BLaER1 (cell line): ENCODE measurements around the gene PDZD7.

Experiments used
- H3K27ac ChIP-seq: shearing (Covaris generic); formaldehyde crosslinking; 2 replicates; pipeline ENCODE4 v1.8.1; 2022
- H3K27me3 ChIP-seq: shearing (Covaris generic); formaldehyde crosslinking; 2 replicates; pipeline ENCODE4 v1.8.1; 2022
- H3K36me3 ChIP-seq: shearing (Covaris generic); formaldehyde crosslinking; 2 replicates; pipeline ENCODE4 v1.8.1; 2022
- H3K4me1 ChIP-seq: shearing (Covaris generic); formaldehyde crosslinking; 2 replicates; pipeline ENCODE4 v1.8.1; 2022
- H3K4me2 ChIP-seq: shearing (Covaris generic); formaldehyde crosslinking; 2 replicates; pipeline ENCODE4 v1.8.1; 2022
- H3K4me3 ChIP-seq: shearing (Covaris generic); formaldehyde crosslinking; 2 replicates; pipeline ENCODE4 v1.8.1; 2022
- H3K9ac ChIP-seq: shearing (Covaris generic); formaldehyde crosslinking; 2 replicates; pipeline ENCODE4 v1.8.1; 2022
- H3K9me3 ChIP-seq: shearing (Covaris generic); formaldehyde crosslinking; 2 replicates; pipeline ENCODE4 v1.8.1; 2022
- H4K20me1 ChIP-seq: shearing (Covaris generic); formaldehyde crosslinking; 2 replicates; pipeline ENCODE4 v1.8.1; 2022
- Cebpa-rat ChIP-seq: shearing (Covaris generic); IDR thresholded peaks from 2 replicates; pipeline ENCODE4 v1.8.1; 2022

The PDZD7 gene

DNA sequence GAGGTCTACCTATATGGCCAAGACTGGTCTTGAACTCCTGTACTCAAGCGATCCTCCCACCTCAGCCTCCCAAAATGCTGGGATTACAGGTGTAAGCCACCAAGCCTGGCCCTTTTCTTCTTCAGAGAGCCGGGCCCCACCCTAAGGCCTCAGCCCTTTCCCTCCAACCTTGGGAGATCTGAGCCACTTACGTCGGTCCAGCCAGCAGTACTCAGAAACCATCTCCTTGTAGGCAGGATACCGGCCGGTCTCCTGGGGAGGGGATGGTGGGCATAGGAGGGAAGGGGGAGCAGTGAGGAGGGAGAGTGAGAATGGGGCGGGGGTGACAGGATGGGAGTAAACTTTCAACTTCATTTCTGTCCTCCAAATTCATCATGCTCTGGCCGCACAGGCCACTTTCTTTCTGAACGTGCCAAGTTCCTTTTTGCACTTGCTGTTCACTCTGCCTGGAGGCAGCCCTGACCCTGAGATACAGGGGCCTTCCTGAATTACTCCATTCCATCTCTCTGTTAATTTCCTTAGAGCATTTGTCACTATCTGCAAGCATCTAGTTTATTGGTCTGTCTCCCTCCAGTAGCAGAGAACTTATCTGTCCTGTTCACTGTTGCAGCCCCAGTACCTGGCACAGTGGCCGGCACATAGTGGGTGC, 10.4 kb downstream of the PDZD7 start:
- TF ChIP-seq Cebpa-rat, result no peak
- no peaks in the 10 kb centered on the region for H3K9me3 ChIP-seq
- H3K27me3 ChIP-seq, result no peaks in the 10 kb centered on the region
- H3K27ac ChIP-seq, result no peak overlapping the region
- no peaks in the 10 kb centered on the region for H3K36me3 ChIP-seq
- H3K9ac ChIP-seq, result no peak overlapping the region
- H3K4me1 ChIP-seq, result peaks cover 71% of the 10 kb centered on the region
- H3K4me2 ChIP-seq, result 0 out of 2 replicates have a peak overlapping the region, but pooled peaks have one; percentile 99
- H4K20me1 ChIP-seq, result no peaks in the 10 kb centered on the region
- H3K4me3 ChIP-seq, result no peak overlapping the region

DNA sequence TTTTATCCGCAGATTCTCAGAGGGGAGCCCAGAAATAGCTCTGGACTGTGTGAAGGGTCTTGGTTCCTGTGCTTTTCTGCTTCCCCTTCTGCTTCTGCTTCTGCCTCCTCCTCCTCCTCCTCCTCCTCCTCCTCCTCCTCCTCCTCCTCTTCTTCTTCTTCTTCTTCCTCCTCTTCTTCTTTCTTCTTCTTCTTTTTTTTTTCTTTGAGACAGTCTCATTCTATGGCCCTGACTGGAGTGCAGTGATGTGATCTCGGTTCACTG, 11.6 kb downstream of the PDZD7 start:
- no peaks in the 10 kb centered on the region for H3K27me3 ChIP-seq
- H3K9ac ChIP-seq, result peak overlapping the region; percentile 79
- H3K4me2 ChIP-seq, result peak overlapping the region; percentile 99
- H3K36me3 ChIP-seq, result no peaks in the 10 kb centered on the region
- H3K4me3 ChIP-seq, result peak overlapping the region; percentile 63
- H3K27ac ChIP-seq, result peak overlapping the region; percentile 95
- TF ChIP-seq Cebpa-rat, result no peak
- no peaks in the 10 kb centered on the region for H3K9me3 ChIP-seq
- peaks cover 83% of the 10 kb centered on the region for H3K4me1 ChIP-seq
- no peaks in the 10 kb centered on the region for H4K20me1 ChIP-seq

DNA sequence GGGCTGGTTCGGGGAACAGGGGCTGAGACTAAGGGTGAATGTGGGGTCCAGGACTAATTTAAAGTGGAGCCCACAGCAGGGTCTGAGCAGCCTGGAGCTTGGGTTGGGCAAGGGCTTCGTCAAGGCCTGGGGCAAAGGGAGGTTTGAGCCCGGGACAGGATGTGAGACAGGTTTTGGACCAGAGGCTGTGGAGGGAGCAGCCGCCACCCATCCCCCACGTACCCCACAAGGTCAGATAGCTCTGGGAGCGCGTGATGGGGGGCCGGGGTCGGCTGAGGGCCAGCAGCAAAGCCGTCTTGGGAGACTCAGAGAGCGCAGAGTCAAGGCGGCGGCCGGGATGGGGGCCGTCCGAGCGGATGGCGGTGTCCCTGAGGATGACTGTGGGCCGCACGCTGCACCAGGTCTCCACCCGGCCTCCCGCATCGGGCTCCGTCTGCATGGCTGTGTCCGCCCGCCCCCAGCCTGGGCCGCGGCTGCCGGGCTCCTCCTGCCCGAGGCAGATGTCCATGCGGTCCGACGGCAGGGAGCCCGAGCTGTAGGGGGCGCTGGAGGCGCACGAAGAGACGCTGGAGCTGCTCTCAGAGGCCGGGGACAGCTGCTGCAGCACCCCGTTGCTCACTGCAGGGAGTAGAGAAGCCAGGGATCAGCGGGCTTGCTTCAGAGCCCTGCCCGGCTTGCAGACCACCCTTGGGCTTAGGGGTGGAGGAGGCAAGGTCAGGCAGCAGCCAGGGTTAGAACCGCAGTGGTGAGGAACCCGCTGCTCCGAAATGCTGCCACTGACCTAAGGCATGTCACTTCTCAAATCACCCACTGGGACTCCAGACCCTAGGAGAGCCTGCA, 12.1 kb downstream of the PDZD7 start:
- no peak for TF ChIP-seq Cebpa-rat
- Histone ChIP-seq H3K9me3 (no peaks in the 10 kb centered on the region), H3K27ac (peak overlapping the region; percentile 95), H3K4me2 (peak overlapping the region; percentile 99), H3K4me1 (peaks cover 88% of the 10 kb centered on the region), H3K36me3 (no peaks in the 10 kb centered on the region), H3K9ac (peak overlapping the region; percentile 79), H4K20me1 (no peaks in the 10 kb centered on the region), H3K27me3 (no peaks in the 10 kb centered on the region), H3K4me3 (peak overlapping the region; percentile 63)

DNA sequence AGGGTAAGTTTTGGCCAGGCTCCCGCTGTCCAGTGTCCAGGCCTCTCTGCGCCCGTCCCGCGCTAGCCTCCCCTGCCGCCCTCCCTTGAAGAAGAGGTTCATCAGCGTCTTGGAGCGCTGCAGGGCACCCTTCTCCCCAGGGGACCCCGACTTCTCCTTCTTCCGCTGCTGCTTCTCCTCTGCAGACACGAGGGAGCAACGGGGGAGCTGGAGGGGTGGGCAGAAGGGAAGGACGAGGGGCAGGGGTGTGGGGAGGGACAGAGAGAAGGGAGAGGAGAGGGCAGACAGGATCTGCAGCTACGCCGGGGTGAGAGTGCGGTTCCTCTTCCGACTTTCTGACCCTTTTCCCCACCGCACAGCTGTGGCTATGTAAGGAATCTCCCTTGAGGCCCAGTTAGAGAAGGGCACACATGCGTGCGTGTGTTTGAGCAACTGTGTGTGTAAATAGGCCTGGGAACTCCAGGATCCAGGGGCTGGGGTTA, 12.8 kb downstream of the PDZD7 start:
- no peaks in the 10 kb centered on the region for H3K27me3 ChIP-seq
- no peak for TF ChIP-seq Cebpa-rat
- peak overlapping the region; percentile 99 for H3K4me2 ChIP-seq
- H3K27ac ChIP-seq, result peak overlapping the region; percentile 95
- H4K20me1 ChIP-seq, result no peaks in the 10 kb centered on the region
- H3K4me1 ChIP-seq, result peaks cover 89% of the 10 kb centered on the region
- no peaks in the 10 kb centered on the region for H3K9me3 ChIP-seq
- H3K4me3 ChIP-seq, result peak overlapping the region; percentile 63
- peak overlapping the region; percentile 79 for H3K9ac ChIP-seq
- H3K36me3 ChIP-seq, result no peaks in the 10 kb centered on the region

DNA sequence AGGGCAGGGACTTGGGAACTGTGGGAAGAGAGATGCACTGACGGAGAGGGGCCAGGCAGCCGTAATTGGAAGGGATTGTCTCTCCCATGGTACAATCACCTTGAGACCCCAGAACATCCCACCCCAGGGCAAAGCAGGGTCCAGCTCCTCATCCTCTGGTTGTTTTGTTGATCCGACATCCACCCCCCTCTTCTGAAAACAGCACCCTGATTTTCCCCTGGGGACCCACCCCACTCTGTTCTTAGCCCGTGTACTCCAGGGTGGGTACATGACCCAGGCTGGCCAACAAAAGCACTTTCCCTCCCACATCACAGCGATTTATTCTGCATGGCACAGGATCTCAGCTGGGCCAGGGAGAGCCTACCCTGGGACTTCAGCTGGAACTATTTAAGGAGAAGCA, 14.1 kb downstream of the PDZD7 start:
- peaks cover 94% of the 10 kb centered on the region for H3K4me1 ChIP-seq
- no peak overlapping the region for H3K27ac ChIP-seq
- peak overlapping the region; percentile 99 for H3K4me2 ChIP-seq
- H3K36me3 ChIP-seq, result no peaks in the 10 kb centered on the region
- H3K9me3 ChIP-seq, result no peaks in the 10 kb centered on the region
- TF ChIP-seq Cebpa-rat, result no peak
- H3K9ac ChIP-seq, result peak overlapping the region; percentile 12; the same call in 1 of the 2 replicates
- no peaks in the 10 kb centered on the region for H4K20me1 ChIP-seq
- H3K27me3 ChIP-seq, result no peaks in the 10 kb centered on the region
- no peak overlapping the region for H3K4me3 ChIP-seq

DNA sequence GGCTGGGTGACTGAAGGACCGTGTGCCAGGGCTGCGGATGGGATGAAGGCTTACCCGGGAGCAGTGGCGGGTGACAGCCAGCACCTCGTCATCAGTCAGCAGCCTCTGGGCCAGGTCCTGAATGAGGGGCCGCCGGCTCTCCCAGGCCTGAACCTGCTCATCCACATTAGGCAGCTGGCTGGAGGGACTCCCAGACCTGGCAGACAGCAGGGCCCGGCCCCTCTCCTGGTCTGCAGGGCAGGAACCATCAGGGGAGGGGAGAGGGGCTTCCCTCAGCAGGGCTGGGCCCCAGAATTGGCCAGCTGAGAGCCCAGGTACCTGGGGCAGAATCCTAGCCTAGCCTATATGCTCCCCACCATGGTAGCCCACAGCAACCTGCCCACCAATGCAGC, 15.4 kb downstream of the PDZD7 start:
- Histone ChIP-seq H3K4me3 (no peak overlapping the region), H3K27ac (no peak overlapping the region; the same call in 1 of the 2 replicates), H3K4me1 (peaks cover 81% of the 10 kb centered on the region), H3K27me3 (no peaks in the 10 kb centered on the region), H3K9me3 (no peaks in the 10 kb centered on the region), H4K20me1 (no peaks in the 10 kb centered on the region), H3K4me2 (peak overlapping the region; percentile 99; the same call in 1 of the 2 replicates), H3K36me3 (no peaks in the 10 kb centered on the region), H3K9ac (no peak overlapping the region)
- TF ChIP-seq Cebpa-rat, result no peak

DNA sequence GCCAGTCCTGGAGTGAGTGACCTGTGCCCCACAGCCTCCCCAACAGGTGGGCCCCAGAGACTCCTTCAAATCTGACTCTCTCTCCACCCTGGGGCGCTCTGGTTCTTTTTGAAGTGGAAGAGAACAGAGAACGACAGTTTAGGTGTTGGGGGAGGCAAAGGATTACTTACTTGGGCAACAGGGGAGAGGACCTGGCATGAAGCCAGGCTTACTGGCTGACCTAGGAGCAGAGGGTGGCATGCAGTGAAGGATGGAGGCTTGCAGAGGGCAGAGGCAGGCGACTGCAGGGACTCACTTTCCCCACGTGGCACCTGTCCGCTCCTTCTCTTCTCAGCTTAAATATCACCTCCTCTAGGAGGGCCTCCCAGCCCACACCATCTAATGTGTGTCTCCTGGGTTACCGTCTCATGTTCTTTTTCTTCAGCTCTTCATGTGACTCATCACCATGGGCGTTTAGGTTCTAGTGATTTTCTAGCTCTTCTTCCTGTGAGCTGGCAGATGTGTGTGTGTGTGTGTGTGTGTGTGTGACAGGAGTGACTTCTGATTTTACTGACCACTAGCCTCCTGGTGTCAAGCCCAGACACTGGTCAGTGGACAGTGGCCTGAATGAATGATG, 15.9 kb downstream of the PDZD7 start:
- Histone ChIP-seq H3K9ac (no peak overlapping the region), H3K4me1 (peaks cover 76% of the 10 kb centered on the region), H3K36me3 (no peaks in the 10 kb centered on the region), H3K27me3 (no peaks in the 10 kb centered on the region), H3K9me3 (no peaks in the 10 kb centered on the region), H3K27ac (no peak overlapping the region), H3K4me2 (peak overlapping the region; percentile 33; the same call in 1 of the 2 replicates), H3K4me3 (no peak overlapping the region), H4K20me1 (no peaks in the 10 kb centered on the region)
- TF ChIP-seq Cebpa-rat, result no peak

DNA sequence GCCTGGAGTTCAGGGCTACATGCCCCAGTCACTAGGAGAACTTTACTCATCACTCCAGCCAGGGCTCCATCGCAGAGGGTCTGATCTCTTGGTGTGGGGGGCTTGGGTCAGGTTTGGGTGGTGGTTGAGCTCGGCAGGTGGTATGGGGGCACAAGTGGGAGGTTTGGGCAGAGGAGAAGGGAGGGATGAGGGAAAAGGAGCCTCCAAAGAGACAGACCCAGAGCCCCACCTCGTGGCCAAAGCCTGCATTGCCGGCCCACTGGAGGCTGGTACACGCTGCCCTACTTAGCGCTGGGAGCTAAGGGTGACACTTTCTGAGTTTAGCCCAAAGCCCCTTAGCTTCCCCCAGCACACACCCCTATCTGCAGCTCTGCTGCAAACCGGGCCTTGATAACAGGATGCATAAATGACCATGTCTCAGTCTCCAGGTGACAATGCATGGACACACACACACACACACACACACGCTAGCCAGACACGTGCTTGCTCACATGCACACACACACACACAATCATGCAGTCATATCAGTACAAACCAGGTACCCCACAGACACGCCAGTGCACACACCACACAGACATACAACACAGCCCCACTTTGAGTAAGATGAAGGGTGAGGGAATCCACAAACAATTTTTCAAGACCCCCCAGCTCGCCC, 16.6 kb downstream of the PDZD7 start:
- Histone ChIP-seq H3K9me3 (no peaks in the 10 kb centered on the region), H3K27me3 (no peaks in the 10 kb centered on the region), H3K4me3 (no peak overlapping the region), H3K4me1 (peaks cover 69% of the 10 kb centered on the region), H3K4me2 (peak overlapping the region; percentile 33), H3K36me3 (no peaks in the 10 kb centered on the region), H3K9ac (no peak overlapping the region), H4K20me1 (no peaks in the 10 kb centered on the region), H3K27ac (no peak overlapping the region)
- no peak for TF ChIP-seq Cebpa-rat

DNA sequence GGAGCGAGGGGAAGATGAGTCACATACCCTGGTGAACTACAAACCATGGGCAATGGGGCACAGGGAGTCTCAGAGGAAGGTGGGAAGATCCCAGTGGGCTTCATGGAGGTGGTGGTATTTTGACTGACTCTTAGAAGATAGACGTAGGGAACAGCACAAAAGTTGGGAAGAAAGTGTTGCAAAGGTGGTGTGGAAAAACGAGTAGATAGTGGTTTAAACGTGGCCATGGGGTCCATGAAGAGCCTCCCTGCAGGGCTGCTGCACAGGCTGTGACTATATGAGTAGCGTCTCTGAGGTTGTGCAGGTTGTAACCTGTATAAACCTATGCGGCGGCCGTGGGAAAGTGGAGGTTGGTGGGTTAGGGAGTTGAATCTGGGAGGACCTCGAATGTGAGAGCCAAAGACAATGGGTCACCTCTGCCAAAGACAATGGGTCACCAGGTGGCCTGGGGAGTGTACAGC, 17.5 kb downstream of the PDZD7 start:
- Histone ChIP-seq H3K4me1 (peaks cover 68% of the 10 kb centered on the region), H3K4me3 (no peak overlapping the region), H3K27ac (no peak overlapping the region), H3K9ac (no peak overlapping the region), H3K4me2 (peak overlapping the region; percentile 59), H3K9me3 (no peaks in the 10 kb centered on the region), H4K20me1 (no peaks in the 10 kb centered on the region), H3K27me3 (no peaks in the 10 kb centered on the region), H3K36me3 (no peaks in the 10 kb centered on the region)
- TF ChIP-seq Cebpa-rat, result no peak
